H54 (cell line): Measurements from ENCODE around the gene ZNF587B.
"Not testable (repeated sequence)": the region's sequence is repeated elsewhere in the genome, so short reads cannot be mapped to it uniquely, and the experiment has no call there.

Source experiments
- DNase-seq: peaks from one replicate; pipeline ENCODE4 v3.0.0; 2011; ENCODE audit warnings: low spot score, mixed read lengths; ENCODE audit not compliant: insufficient read length
- FAIRE-seq: peaks from 3 replicates; lab custom pipeline; 2011; peaks lifted over from hg19 to GRCh38; lab: Jason Lieb, UNC
- POLR2A ChIP-seq: IDR thresholded peaks from 2 replicates; pipeline ENCODE4 v1.6.1; 2011; ENCODE audit warnings: low read depth, mild to moderate bottlenecking, low read length

The ZNF587B gene

GRCh38 chr19:57830071-57830602, at the start of gene ZNF587B:
Gene ZNF587B, plus strand, starts transcription at chr19:57830299. Its CDS starts 230 bp downstream, at chr19:57830529.
- no peak for TF ChIP-seq POLR2A
- FAIRE-seq, result no peak
- no peak for DNase-seq

DNA sequence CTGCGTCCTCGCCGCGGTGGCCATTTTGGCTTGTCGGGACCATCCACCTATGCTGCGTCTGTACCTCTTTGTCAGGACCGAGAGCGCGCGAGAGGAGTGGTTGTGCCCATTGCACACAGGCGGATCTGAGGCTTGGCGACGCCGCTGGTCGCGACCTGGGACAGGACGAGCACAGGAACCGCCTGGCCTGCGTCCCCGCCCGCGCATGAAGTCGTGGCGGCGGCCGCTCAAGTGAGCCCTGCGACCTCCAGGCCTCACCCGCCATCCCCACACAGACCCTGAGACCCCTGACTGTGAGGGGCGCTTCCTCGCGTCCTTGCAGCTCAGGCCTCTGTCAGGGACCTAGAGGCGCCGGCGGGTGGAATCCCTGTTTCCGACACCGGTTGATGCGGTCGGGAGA, 43.8 kb upstream of the ZNF587B start:
- FAIRE-seq, result no peak
- DNase-seq, result no peak

GRCh38 chr19:57786906-57787305, 43.2 kb upstream of the ZNF587B start:
- no peak for FAIRE-seq
- no peak for DNase-seq
- TF ChIP-seq POLR2A, result no peak

More for the DNA sequence above, 43.8 kb upstream of the ZNF587B start:
- no peak for TF ChIP-seq POLR2A

- FAIRE-seq, result no peak
- no peak for TF ChIP-seq POLR2A
- no peak for DNase-seq
Measured at GRCh38 chr19:57788114-57788692, 41.9 kb upstream of the ZNF587B start.

DNA sequence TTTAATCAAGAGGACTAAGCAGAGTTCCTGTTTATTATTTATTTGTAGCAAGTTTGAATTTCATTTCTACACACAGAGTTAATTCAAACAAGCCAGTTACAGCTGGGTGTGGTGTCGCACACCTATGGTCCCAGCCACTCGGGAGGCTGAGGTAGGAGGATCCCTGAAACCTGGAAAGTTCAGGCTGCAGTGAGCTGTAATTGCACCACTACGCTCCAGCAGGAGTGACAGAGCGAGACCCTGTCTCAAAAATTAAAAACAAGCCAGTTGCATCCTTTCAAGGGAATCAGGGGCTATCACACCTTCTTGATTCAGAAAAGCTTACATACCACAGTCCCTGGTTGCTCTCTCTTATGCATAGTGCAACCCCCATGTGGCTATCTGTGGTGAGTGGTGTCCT, 40.8 kb upstream of the ZNF587B start:
- FAIRE-seq (no peak), DNase-seq (no peak)
- no peak for TF ChIP-seq POLR2A

DNA sequence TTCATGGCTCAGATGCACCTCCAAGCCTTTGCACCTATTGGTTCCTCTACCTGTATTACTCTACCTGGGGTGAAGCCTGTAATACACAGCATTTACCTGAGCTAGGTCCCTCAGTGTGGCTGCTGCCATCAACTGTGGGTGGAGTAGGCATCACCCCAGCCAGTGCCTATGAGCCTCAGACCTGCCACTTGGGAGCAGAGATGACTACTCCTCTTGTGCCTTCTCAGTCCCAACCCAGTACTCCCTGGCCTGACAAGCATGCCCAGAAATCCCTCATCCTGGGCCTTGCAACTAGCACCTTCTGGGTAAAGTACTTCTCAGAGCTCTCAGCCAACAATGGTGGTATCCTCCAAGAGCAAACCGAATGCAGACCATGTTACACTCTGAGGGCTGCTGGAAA, 33.5 kb upstream of the ZNF587B start:
- not testable (repeated sequence) for DNase-seq, FAIRE-seq

- DNase-seq, result no peak
- no peak for FAIRE-seq
- no peak for TF ChIP-seq POLR2A
Measured at GRCh38 chr19:57800696-57801095, 29.4 kb upstream of the ZNF587B start.

DNA sequence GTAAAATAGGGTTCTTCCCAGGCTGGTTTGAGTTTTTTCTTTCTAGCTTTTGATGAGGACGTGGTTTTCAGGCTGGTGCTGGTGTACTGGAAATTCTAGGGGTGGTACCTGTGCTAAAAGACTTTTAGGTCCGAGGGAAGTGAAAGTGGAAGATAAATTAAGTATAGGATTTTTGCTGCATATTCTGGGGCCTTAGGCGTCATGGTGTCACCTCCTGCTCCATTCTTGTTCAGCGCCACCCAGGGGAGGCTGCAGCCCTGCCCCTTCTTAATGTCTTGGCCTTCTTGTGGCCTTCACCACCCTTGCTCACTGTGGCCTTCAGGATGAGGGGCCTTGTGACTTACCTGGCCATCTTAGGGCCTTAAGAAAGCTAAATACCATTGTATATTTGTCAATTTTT, 27.8 kb upstream of the ZNF587B start:
- DNase-seq, result no peak
- TF ChIP-seq POLR2A, result no peak
- no peak for FAIRE-seq

DNA sequence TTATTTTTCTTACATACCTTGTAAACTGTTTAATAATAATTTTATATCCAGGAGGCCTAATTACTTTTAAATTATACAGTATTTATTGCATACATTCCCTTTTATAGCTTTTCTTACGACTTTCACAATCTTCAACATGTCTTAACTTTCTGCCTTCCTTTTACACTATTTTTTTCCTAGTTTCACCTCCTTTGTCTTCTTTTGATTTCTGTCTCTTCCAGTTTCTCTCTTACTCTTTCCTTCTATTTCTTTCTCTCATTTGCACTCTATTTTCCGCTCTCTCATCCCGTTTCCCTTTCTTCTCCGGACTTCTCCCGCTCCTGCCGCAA, 26.9 kb upstream of the ZNF587B start:
- no peak for TF ChIP-seq POLR2A
- peak; percentile 47 for DNase-seq
- no peak for FAIRE-seq

DNA sequence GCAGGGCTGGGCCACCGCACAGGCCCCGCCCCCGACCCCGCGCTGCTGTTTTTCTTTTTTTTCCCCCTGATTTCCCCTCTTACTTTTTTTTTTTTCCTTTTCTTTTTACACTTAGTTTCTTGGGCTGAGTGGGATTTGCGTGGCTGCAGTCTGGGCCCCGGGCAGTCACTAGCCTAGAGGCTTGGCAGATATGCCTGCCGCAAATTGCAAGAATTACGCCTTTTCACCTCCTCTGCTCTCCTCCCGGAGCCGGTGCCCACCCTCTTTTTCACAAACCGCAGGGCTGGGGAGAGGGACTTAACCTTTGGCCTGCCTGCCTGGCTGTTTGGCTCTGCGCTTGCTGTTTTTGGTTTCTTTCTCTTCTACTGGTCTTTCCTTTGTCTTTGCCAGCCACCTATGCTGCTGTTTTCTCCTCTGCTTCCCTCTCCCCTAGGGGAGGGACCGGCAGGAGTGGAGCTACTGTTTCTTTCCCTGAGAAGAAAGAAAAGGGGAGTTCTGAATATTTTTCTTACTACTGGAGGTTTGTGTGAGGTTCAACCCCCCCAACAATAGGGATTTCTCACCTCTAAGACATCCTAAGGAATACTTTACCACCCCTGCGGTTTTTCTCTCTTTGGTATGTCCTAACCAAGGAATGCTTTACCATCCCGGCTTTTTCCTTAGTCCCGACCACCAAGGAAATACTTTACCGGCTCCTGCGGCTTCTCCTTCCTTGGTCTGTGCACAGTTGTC, 26.3 kb upstream of the ZNF587B start:
- TF ChIP-seq POLR2A, result peak; percentile 39
- DNase-seq (peak; percentile 52), FAIRE-seq (no peak)

GRCh38 chr19:57807541-57807940, 22.6 kb upstream of the ZNF587B start:
- FAIRE-seq, result no peak
- no peak for DNase-seq
- no peak for TF ChIP-seq POLR2A

DNA sequence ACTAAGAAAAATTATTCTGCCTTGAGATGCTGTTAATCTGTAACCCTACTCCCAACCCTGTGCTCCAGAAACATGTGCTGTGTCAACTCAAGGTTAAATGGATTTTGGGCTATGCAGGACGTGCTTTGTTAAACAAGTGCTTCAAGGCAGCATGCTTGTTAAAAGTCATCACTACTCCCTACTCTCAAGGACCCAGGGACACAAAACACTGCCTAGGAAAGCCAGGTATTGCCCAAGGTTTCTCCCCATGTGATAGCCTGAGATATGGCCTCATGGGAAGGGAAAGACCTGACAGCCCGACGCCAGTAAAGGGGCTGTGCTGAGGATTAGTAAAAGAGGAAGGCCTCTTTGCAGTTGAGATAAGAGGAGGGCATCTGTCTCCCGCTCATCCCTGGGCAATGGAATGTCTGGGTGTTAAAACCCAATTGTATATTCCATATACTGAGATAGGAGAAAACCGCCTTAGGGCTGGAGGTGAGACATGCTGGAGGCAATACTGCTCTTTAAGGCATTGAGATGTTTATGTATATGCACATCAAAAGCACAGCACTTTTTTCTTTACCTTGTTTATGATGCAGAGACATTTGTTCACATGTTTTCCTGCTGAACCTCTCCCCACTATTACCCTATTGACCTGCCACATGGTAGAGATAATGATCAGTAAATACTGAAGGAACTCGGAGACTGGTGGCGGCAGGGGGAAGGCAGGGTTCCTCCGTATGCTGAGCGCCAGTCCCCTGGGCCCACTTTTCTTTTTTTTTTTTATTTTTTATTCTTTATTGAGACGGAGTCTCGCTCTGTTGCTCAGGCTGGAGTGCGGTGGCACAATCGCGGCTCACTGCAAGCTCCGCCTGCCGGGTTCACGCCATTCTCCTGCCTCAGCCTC, 19.4 kb upstream of the ZNF587B start:
- DNase-seq, FAIRE-seq: not testable (repeated sequence)

GRCh38 chr19:57812226-57812625, 17.9 kb upstream of the ZNF587B start:
- FAIRE-seq (no peak), DNase-seq (no peak)
- TF ChIP-seq POLR2A, result no peak

DNA sequence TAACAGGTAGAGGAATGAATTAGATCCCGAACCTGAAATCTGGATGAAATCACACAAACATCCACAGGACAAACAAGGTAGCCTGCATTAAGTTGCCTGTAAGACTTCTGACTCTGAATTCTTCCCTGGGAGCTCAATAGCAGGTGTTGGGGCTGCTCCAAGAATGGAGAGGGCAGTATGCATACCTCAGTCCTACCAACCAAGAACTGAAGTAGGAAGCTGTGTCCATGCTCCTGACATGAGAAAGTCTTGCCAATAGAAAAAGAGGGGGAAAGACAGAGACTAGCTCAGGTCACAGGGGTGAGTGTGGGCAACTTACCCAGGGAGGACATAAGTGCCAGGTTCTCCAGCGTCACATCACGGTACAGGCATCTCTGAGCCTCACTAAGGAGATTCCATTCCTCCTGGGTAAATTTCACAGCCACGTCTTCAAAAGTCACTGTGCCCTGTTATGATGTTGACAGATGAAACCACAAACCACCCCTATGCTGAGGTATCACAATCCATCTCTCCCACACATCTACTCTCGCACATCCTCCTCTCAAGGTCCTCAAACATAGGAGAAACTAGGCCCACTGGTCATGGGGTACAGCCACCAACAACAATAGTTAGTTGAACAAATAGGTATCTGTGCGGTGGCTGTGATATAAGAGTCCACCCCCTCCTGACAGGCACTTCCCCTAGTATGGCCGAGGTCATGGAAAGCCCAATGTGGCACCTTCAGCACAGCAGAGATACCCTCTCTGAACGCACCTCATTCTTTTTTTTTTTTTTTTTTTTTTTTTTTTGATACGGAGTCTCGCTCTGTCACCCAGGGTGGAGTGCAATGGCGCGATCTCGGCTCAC, 16.9 kb upstream of the ZNF587B start:
- DNase-seq, FAIRE-seq: not testable (repeated sequence)
